Measurements from ENCODE around the gene PC.

PC gene

DNA sequence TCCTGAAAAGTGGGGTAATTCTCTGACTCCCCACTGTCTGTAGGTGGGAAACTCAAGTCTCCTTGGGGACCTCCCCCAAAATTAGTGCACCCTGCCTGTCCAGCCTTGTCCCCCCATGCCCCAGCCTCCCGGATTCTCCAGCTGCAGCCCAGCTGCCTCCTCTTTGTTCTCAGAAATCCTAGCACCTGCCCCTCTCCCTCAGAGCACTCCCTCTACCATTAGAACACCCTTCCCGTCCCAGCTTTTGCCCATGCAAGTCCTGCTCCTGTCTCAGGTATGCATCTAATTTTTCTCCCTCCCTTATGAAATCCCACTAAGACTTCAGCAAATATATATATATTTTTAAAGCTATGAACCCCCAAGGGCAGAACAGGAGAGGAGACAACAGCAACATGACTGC lies 64.0 kb downstream of the PC start:
- Histone ChIP-seq H3K9ac (no peak overlapping the region), H3K36me3 (no peaks in the 10 kb centered on the region)

DNA sequence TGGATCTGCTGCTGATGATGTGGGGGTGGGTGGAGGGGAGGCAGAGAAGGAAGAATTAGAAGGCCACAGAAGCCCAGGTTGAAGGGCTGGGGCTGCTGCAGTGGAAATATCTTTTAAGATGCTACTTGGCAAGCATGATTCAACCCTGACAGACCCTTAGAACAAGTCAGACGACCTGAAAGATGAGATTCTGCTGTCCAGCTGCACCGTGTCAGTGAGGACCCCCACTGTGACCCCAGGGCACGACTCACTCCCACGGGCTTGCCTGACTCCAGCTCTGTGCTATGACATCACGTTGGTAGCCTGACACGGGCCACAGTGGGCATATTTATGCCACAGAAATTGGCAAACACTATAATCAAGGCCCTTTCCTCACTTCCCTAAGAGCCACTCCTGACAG lies 65.3 kb downstream of the PC start:
- 0 out of 22 replicates have a peak overlapping the region, but pooled peaks of 1 of the 11 experiments have one; percentile 47 for H3K4me2 ChIP-seq
- TF ChIP-seq Cebpa-rat (IDR thresholded peaks at IDR 0.05): no peak
- H3K27ac ChIP-seq: no peak overlapping the region
- H3K4me3 ChIP-seq: no peak overlapping the region
- no peaks in the 10 kb centered on the region for H3K27me3 ChIP-seq
- peaks cover 14 to 25% (median 18%) of the 10 kb centered on the region in 10 experiments; a peak in 19 of 20 replicates for H3K4me1 ChIP-seq
- H4K20me1 ChIP-seq: peaks cover 0 to 20% (median 0%) of the 10 kb centered on the region in 11 experiments; a peak in 4 of 22 replicates
- peaks cover 0 to 8% (median 0%) of the 10 kb centered on the region in 11 experiments; a peak in 1 of 22 replicates for H3K36me3 ChIP-seq
- H3K9me3 ChIP-seq (replicated peaks in 1 of 11): no peaks in the 10 kb centered on the region
- no peak overlapping the region for H3K9ac ChIP-seq

More for the DNA sequence above, 64.0 kb downstream of the PC start:
- Histone ChIP-seq H3K27ac (no peak overlapping the region), H3K4me1 (peaks cover 14 to 25% (median 18%) of the 10 kb centered on the region in 10 experiments; a peak in 19 of 20 replicates), H3K4me2 (no peak overlapping the region), H3K9me3 (replicated peaks in 1 of 11) (no peaks in the 10 kb centered on the region), H3K27me3 (no peaks in the 10 kb centered on the region), H4K20me1 (peaks cover 0 to 23% (median 0%) of the 10 kb centered on the region in 11 experiments; a peak in 3 of 22 replicates), H3K4me3 (no peak overlapping the region)
- no peak for TF ChIP-seq Cebpa-rat (IDR thresholded peaks at IDR 0.05)

DNA sequence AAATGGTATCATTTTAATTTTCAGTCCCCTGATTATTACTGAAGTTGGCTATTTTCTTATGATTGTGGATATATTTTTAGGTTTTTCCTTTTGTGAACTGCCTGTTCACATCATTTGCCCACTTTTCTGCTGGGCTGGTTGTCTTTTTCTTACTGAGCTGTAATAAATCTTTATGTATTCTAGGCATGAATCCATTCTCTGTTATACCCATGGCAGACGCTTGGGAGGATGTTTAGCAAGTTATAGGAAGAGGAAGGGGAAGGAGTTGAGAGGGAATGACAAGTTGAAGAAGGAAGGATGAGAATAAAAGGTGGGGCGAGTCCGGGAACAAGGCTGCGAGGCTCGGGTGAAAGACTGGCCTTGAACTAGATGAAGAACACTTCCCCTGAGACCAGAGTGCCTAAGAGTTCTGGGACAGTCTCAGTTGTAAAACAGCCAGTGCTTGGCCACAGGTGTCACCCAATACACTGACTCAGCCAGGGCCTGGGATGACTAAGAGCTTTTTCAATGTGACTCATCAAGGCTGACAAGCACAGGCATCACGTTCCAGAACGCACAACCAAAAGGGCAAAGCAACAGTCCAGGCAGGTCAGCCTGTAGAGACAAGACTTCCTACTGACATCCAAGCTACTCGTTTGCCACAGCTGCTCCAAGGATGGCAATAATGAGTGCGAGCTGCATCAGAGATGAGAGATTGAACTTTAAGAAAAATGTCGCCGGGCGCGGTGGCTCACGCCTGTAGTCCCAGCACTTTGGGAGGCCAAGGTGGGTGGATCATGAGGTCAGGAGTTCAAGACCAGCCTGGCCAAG lies 66.1 kb downstream of the PC start:
- H3K9me3 ChIP-seq (replicated peaks in 1 of 11): no peaks in the 10 kb centered on the region
- no peak overlapping the region for H3K9ac ChIP-seq
- H3K36me3 ChIP-seq: peaks cover 0 to 9% (median 0%) of the 10 kb centered on the region in 11 experiments; a peak in 1 of 22 replicates
- H3K4me2 ChIP-seq: peak overlapping the region in 5 of 11 experiments; percentile 25 to 54 (median 45); a peak in 8 of 22 replicates
- no peak for TF ChIP-seq Cebpa-rat (IDR thresholded peaks at IDR 0.05)
- H4K20me1 ChIP-seq: peaks cover 0 to 18% (median 0%) of the 10 kb centered on the region in 11 experiments; a peak in 5 of 22 replicates
- H3K27me3 ChIP-seq: no peaks in the 10 kb centered on the region
- peaks cover 14 to 25% (median 22%) of the 10 kb centered on the region in 10 experiments; a peak in 19 of 20 replicates for H3K4me1 ChIP-seq
- H3K27ac ChIP-seq: 0 out of 22 replicates have a peak overlapping the region, but pooled peaks of 1 of the 11 experiments have one; percentile 13
- H3K4me3 ChIP-seq: no peak overlapping the region

DNA sequence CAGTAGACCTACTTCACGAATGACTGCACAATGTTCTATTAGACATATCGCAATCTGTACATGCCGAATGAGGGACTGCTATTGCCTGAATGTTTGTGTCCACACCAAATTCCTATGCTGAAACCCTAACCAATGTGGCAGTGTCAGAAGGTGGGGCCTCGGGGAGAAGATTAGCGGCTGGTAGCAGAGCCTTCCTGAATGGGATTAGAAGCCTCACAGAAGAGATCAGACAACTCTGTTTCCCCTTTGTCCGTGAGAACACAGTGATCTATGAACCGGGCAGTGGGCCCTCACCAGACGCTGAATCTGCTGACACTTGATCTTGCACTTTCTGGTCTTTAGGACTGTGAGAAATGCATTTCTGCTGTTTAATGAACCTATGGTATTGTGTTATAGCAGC lies 68.2 kb downstream of the PC start:
- Histone ChIP-seq H3K4me1 (peaks cover 14 to 34% (median 28%) of the 10 kb centered on the region in 10 experiments; a peak in 19 of 20 replicates), H3K4me2 (peak overlapping the region in 2 of 11 experiments; percentile 4 to 17; a peak in 2 of 22 replicates), H3K9ac (no peak overlapping the region), H3K27ac (no peak overlapping the region), H3K9me3 (replicated peaks in 1 of 11) (no peaks in the 10 kb centered on the region), H4K20me1 (peaks cover 0 to 17% (median 0%) of the 10 kb centered on the region in 11 experiments; a peak in 6 of 22 replicates), H3K4me3 (no peak overlapping the region), H3K27me3 (no peaks in the 10 kb centered on the region), H3K36me3 (peaks cover 0 to 9% (median 0%) of the 10 kb centered on the region in 11 experiments; a peak in 1 of 22 replicates)
- no peak for TF ChIP-seq Cebpa-rat (IDR thresholded peaks at IDR 0.05)

DNA sequence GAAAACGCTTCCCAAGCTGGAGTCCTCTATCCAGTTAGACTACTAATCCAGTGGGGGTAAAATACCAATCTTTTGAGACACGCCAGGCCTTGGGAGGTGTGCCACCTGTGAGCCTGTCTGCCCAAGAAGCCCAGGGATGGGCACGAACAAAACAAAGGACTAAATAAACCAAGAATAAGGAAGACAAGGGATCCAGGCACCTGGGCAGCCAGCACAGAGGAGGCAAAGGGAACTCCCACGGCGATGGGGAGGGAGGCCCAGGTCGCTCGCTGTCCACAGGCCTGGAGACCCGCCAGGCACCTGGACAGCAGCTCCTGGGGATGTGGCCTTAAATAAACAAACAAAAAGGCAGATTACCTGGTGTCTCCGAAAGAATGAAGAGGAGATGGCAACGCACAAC lies 69.9 kb downstream of the PC start:
- H3K4me2 ChIP-seq: no peak overlapping the region
- peaks cover 0 to 9% (median 0%) of the 10 kb centered on the region in 11 experiments; a peak in 1 of 22 replicates for H3K36me3 ChIP-seq
- H3K9ac ChIP-seq: no peak overlapping the region
- H3K27me3 ChIP-seq: no peaks in the 10 kb centered on the region
- H3K9me3 ChIP-seq (replicated peaks in 1 of 11): no peaks in the 10 kb centered on the region
- H3K4me3 ChIP-seq: no peak overlapping the region
- H3K4me1 ChIP-seq: peaks cover 14 to 37% (median 28%) of the 10 kb centered on the region in 10 experiments; a peak in 19 of 20 replicates
- peaks cover 0 to 21% (median 0%) of the 10 kb centered on the region in 11 experiments; a peak in 5 of 22 replicates for H4K20me1 ChIP-seq
- TF ChIP-seq Cebpa-rat (IDR thresholded peaks at IDR 0.05): no peak
- H3K27ac ChIP-seq: no peak overlapping the region

DNA sequence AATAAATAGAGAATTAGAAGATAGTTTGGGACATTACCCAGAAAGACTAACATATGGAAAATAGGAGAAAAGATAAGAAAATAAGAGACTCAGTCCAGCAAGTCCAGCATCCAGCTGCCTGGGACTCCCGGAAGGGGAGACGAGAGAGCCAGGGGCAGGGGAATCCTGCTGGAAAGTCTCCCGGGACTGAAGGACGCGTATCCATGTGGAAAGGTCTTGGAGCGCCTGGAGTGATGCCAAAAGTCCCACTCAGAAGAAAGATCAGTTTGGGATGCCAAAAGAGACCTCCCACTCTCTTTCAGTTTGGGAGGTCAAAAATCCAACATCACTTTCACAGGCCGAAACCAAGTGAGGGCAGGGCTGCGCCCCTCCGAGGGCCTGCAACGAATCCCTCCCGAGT lies 70.7 kb downstream of the PC start:
- peaks cover 0 to 9% (median 0%) of the 10 kb centered on the region in 11 experiments; a peak in 1 of 22 replicates for H3K36me3 ChIP-seq
- H3K4me3 ChIP-seq: no peak overlapping the region
- H3K9me3 ChIP-seq (replicated peaks in 1 of 11): no peaks in the 10 kb centered on the region
- peaks cover 15 to 38% (median 24%) of the 10 kb centered on the region in 10 experiments; a peak in 19 of 20 replicates for H3K4me1 ChIP-seq
- peaks cover 0 to 26% (median 0%) of the 10 kb centered on the region in 11 experiments; a peak in 6 of 22 replicates for H4K20me1 ChIP-seq
- no peak for TF ChIP-seq Cebpa-rat (IDR thresholded peaks at IDR 0.05)
- H3K4me2 ChIP-seq: peak overlapping the region in 1 of 11 experiments; percentile 5; a peak in 2 of 22 replicates
- H3K27ac ChIP-seq: no peak overlapping the region
- H3K27me3 ChIP-seq: no peaks in the 10 kb centered on the region
- H3K9ac ChIP-seq: peak overlapping the region in 1 of 11 experiments; percentile 37; a peak in 1 of 22 replicates

DNA sequence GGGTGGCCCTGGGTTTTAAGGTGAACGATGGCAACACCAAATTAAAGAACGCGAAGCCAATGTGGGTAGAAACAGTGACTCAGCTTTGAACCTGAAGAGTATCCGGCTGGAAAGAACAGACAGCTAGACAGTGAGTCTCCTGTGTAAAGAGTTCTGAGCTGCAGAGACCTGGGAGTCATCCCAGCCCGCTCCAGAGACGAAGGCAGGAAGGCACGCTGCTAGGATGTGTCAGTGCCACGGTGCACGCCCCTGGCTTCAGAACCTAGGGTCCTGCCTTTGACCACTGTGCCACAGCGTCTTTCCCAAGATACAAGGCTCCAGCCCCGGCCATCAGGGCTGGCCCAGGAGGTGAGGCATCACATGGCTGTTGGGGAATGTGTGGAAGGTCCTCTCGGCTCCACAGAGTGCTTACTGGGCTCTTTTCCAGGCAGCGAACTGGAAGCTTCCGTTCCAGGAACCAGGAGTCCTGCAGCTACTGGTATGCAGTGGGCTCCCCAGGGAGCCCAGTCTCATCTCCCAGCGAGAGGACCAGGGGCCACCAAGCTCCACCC lies 71.4 kb downstream of the PC start:
- Histone ChIP-seq H3K9me3 (replicated peaks in 1 of 11) (no peaks in the 10 kb centered on the region), H3K4me3 (no peak overlapping the region), H3K4me1 (peaks cover 10 to 39% (median 28%) of the 10 kb centered on the region in 10 experiments; a peak in 19 of 20 replicates), H3K36me3 (peaks cover 0 to 9% (median 0%) of the 10 kb centered on the region in 11 experiments; a peak in 1 of 22 replicates), H3K9ac (no peak overlapping the region), H4K20me1 (peaks cover 0 to 34% (median 0%) of the 10 kb centered on the region in 11 experiments; a peak in 8 of 22 replicates), H3K27me3 (no peaks in the 10 kb centered on the region), H3K4me2 (0 out of 22 replicates have a peak overlapping the region, but pooled peaks of 1 of the 11 experiments have one; percentile 4), H3K27ac (no peak overlapping the region)
- no peak for TF ChIP-seq Cebpa-rat (IDR thresholded peaks at IDR 0.05)

DNA sequence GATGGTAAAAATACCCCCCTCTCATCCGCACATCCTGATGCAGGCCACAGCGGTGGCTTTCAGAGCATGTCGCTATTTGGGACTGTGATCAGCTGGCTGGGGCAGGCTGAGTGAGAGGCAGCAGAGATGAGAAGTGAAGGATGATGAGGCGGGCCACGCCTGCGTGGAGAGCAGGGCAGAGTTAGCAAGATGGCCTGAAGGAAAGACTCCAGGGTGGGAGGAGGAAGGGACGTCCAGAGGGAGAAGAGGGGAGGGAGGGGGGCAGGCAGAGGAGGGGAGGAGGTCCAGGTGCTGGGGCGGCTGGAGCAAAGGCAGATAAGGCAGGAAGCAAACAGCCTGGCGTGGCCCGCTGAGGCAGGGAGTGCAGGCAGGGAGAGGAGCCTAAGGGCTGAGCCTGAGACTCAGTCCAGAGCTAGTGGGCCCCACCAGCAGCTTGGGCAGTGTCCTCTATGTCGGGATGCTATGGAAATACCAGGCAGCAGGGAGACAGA lies 72.2 kb downstream of the PC start:
- Histone ChIP-seq H3K9me3 (replicated peaks in 1 of 11) (no peaks in the 10 kb centered on the region), H3K27me3 (no peaks in the 10 kb centered on the region), H3K27ac (no peak overlapping the region), H3K4me3 (no peak overlapping the region), H3K4me2 (no peak overlapping the region), H3K36me3 (peaks cover 0 to 9% (median 0%) of the 10 kb centered on the region in 11 experiments; a peak in 1 of 22 replicates), H3K4me1 (peaks cover 10 to 44% (median 31%) of the 10 kb centered on the region in 10 experiments), H3K9ac (no peak overlapping the region), H4K20me1 (peaks cover 0 to 41% (median 7%) of the 10 kb centered on the region in 11 experiments; a peak in 11 of 22 replicates)
- no peak for TF ChIP-seq Cebpa-rat (IDR thresholded peaks at IDR 0.05)
